H1 (cell line): ENCODE results near the gene DNAH8. TPM values are rescaled to one million over a fixed set of nuclear protein-coding genes. Genes with fewer than 3 reads are reported as not detected.

Experiments used
- CTCF ChIA-PET: fragments of 300-600 bp; sonication (Branson Sonifier 250); formaldehyde crosslinking; loops from one replicate; lab custom pipeline; 2021; ENCODE audit not compliant: partially characterized antibody; lab: Charles Lee
- POLR2A ChIA-PET: fragments of 300-600 bp; sonication (Branson Sonifier 250); formaldehyde crosslinking; loops from one replicate; lab custom pipeline; 2021; ENCODE audit warnings: inconsistent platforms; ENCODE audit not compliant: partially characterized antibody; lab: Charles Lee
- DNase-seq, 2 experiments: peaks; one replicate each; pipeline versions ENCODE4 v3.0.0 to v3.0.0-alpha.2; 2010 to 2022; ENCODE audit warnings: low spot score in 2 of 2, low read depth in 1 of 2, mixed read lengths in 1 of 2
- FAIRE-seq: peaks from 2 replicates; lab custom pipeline; 2011; peaks lifted over from hg19 to GRCh38; lab: Jason Lieb, UNC
- H2AFZ ChIP-seq: 2 replicates; pipeline ENCODE4 v1.8.1; 2012; ENCODE audit warnings: low read length, inconsistent platforms
- H2AK5ac ChIP-seq: 2 replicates; pipeline ENCODE4 v1.6.1; 2013; ENCODE audit warnings: low read depth, low read length
- H2BK120ac ChIP-seq: replicated peaks from 2 replicates; pipeline ENCODE3; 2013; ENCODE audit warnings: low read depth, low read length, inconsistent platforms
- H2BK12ac ChIP-seq: 2 replicates; pipeline ENCODE4 v1.6.1; 2013; ENCODE audit warnings: low read depth, low read length
- H2BK15ac ChIP-seq: 2 replicates; pipeline ENCODE4 v1.6.1; 2013; ENCODE audit warnings: low read length
- H2BK20ac ChIP-seq: 2 replicates; pipeline ENCODE4 v1.6.1; 2013; ENCODE audit warnings: low read length
- H2BK5ac ChIP-seq: 2 replicates; pipeline ENCODE4 v1.6.1; 2013; ENCODE audit warnings: low read depth, low read length
- H3K14ac ChIP-seq: 2 replicates; pipeline ENCODE4 v1.6.1; 2013; ENCODE audit warnings: inconsistent platforms; ENCODE audit not compliant: insufficient read length
- H3K18ac ChIP-seq: 2 replicates; pipeline ENCODE4 v1.6.1; 2013; ENCODE audit warnings: low read length; ENCODE audit errors: extremely low read depth
- H3K23ac ChIP-seq: 2 replicates; pipeline ENCODE4 v1.6.1; 2013; ENCODE audit warnings: inconsistent platforms; ENCODE audit not compliant: insufficient read length
- H3K23me2 ChIP-seq: 2 replicates; pipeline ENCODE4 v1.6.1; 2013; ENCODE audit warnings: low read depth, low read length
- H3K27ac ChIP-seq: 2 replicates; pipeline ENCODE4 v1.6.1; 2011; ENCODE audit warnings: low read depth, low read length, inconsistent platforms
- H3K27me3 ChIP-seq, 4 experiments: replicated peaks in 1 of 4; 1 replicate in 1 of 4; 2 replicates in 3 of 4; pipeline versions ENCODE4 v1.6.1 to v1.8.1; 2011 to 2013; ENCODE audit warnings: low read length in 3 of 4, mild to moderate bottlenecking in 3 of 4, inconsistent platforms in 2 of 4, mixed read lengths in 2 of 4, moderate library complexity in 1 of 4; ENCODE audit not compliant: control insufficient read depth in 3 of 4, insufficient read depth in 3 of 4; ENCODE audit errors: extremely low read depth in 1 of 4
- H3K36me3 ChIP-seq, 4 experiments: 2 replicates each; pipeline versions ENCODE4 v1.6.1 to v1.8.1; 2011 to 2013; ENCODE audit warnings: mild to moderate bottlenecking in 4 of 4, low read length in 3 of 4, moderate library complexity in 2 of 4, control low read depth in 1 of 4, inconsistent platforms in 1 of 4; ENCODE audit not compliant: insufficient read depth in 4 of 4, control insufficient read depth in 2 of 4
- H3K4ac ChIP-seq: replicated peaks from 2 replicates; pipeline ENCODE3; 2013; ENCODE audit warnings: low read length, low read depth, mixed read lengths, inconsistent platforms; ENCODE audit not compliant: insufficient read length
- H3K4me1 ChIP-seq, 4 experiments: replicated peaks in 1 of 4; 1 replicate in 1 of 4; 2 replicates in 3 of 4; pipeline versions ENCODE4 v1.6.1 to v1.8.1; 2011 to 2013; ENCODE audit warnings: low read length in 3 of 4, inconsistent platforms in 2 of 4, mixed read lengths in 1 of 4; ENCODE audit not compliant: insufficient read depth in 4 of 4, control insufficient read depth in 3 of 4
- H3K4me2 ChIP-seq, 2 experiments: 2 replicates each; pipeline versions ENCODE4 v1.6.1 to v1.8.1; 2011 to 2013; ENCODE audit warnings: low read depth in 2 of 2, low read length in 2 of 2, control low read depth in 1 of 2, inconsistent platforms in 1 of 2, mild to moderate bottlenecking in 1 of 2; ENCODE audit not compliant: insufficient read depth in 1 of 2
- H3K4me3 ChIP-seq, 4 experiments: fragments of 200-600, 300-600 bp in 1 of 4; sonication (generic), shearing (Covaris generic), sonication (Bioruptor Twin) in 1 of 4; 2 replicates each; pipeline versions ENCODE4 v1.5.1 to v1.8.1; 2011 to 2016; ENCODE audit warnings: low read length in 4 of 4, low read depth in 3 of 4, control low read depth in 2 of 4, inconsistent platforms in 2 of 4, mild to moderate bottlenecking in 2 of 4, mixed read lengths in 1 of 4, moderate library complexity in 1 of 4; ENCODE audit not compliant: insufficient read depth in 2 of 4; ENCODE audit errors: extremely low read depth in 1 of 4
- H3K56ac ChIP-seq: replicated peaks from 2 replicates; pipeline ENCODE3; 2013; ENCODE audit warnings: low read depth, mild to moderate bottlenecking, mixed read lengths, low read length, inconsistent platforms; ENCODE audit not compliant: insufficient read length
- H3K79me1 ChIP-seq: 2 replicates; pipeline ENCODE4 v1.6.1; 2013; ENCODE audit warnings: low read depth, low read length, control low read depth
- H3K79me2 ChIP-seq, 2 experiments: 2 replicates each; pipeline versions ENCODE4 v1.6.1 to v1.8.1; 2012 to 2013; ENCODE audit warnings: low read length in 2 of 2, mild to moderate bottlenecking in 2 of 2, inconsistent platforms in 1 of 2; ENCODE audit not compliant: insufficient read depth in 2 of 2, control insufficient read depth in 1 of 2
- H3K9ac ChIP-seq, 4 experiments: replicated peaks in 1 of 4; 1 replicate in 1 of 4; 2 replicates in 3 of 4; pipeline versions ENCODE4 v1.6.1 to v1.8.1; 2011 to 2013; ENCODE audit warnings: low read depth in 3 of 4, low read length in 3 of 4, control low read depth in 2 of 4, mild to moderate bottlenecking in 2 of 4, moderate library complexity in 2 of 4, inconsistent platforms in 1 of 4; ENCODE audit errors: extremely low read depth in 1 of 4
- H3K9me3 ChIP-seq, 2 experiments: 2 replicates each; pipeline versions ENCODE4 v1.6.1 to v1.8.1; 2012 to 2013; ENCODE audit warnings: mild to moderate bottlenecking in 2 of 2, moderate library complexity in 2 of 2, control low read depth in 1 of 2, inconsistent platforms in 1 of 2, low read depth in 1 of 2, low read length in 1 of 2, mixed read lengths in 1 of 2; ENCODE audit not compliant: insufficient read depth in 2 of 2
- H4K20me1 ChIP-seq, 2 experiments: replicated peaks in 1 of 2; 2 replicates each; pipeline versions ENCODE3 to v1.8.1; 2011 to 2013; ENCODE audit warnings: inconsistent platforms in 2 of 2, low read length in 2 of 2, mild to moderate bottlenecking in 1 of 2; ENCODE audit not compliant: insufficient read depth in 2 of 2, control insufficient read depth in 1 of 2
- H4K5ac ChIP-seq: 2 replicates; pipeline ENCODE4 v1.6.1; 2013; ENCODE audit warnings: low read length, low read depth, mixed read lengths, inconsistent platforms; ENCODE audit not compliant: insufficient read length
- H4K8ac ChIP-seq: 2 replicates; pipeline ENCODE4 v1.8.0; 2013; ENCODE audit warnings: mild to moderate bottlenecking, moderate library complexity, low read length, inconsistent platforms; ENCODE audit not compliant: insufficient read depth; ENCODE audit errors: extremely low read depth
- H4K91ac ChIP-seq: replicated peaks from 2 replicates; pipeline ENCODE3; 2013; ENCODE audit warnings: low read length, mixed read lengths, inconsistent platforms; ENCODE audit not compliant: insufficient read length
- CBX8 ChIP-seq: fragments of 300-800, 300-1000 bp; sonication (generic); IDR thresholded peaks from 2 replicates; pipeline ENCODE4 v1.7.1; 2016; ENCODE audit warnings: low read depth, low read length, borderline replicate concordance
- CEBPB ChIP-seq: IDR thresholded peaks from 2 replicates; pipeline ENCODE4 v1.6.1; 2012; ENCODE audit warnings: low read depth, low read length
- CHD1 ChIP-seq: IDR thresholded peaks from 2 replicates; pipeline ENCODE4 v1.6.1; 2012; ENCODE audit warnings: low read depth, low read length, improper control_type of control experiment
- CTCF ChIP-seq, 3 experiments: IDR thresholded peaks; 1 replicate in 2 of 3; 2 replicates in 1 of 3; pipeline versions ENCODE4 v1.5.1 to v1.6.1; 2011; ENCODE audit warnings: low read length in 3 of 3, mild to moderate bottlenecking in 3 of 3, inconsistent platforms in 2 of 3, low read depth in 1 of 3, moderate library complexity in 1 of 3; ENCODE audit not compliant: insufficient read depth in 1 of 3; ENCODE audit errors: control extremely low read depth in 1 of 3
- HDAC6 ChIP-seq: IDR thresholded peaks from one replicate; pipeline ENCODE4 v1.7.1; 2012; ENCODE audit warnings: low read depth, mild to moderate bottlenecking, inconsistent platforms, low read length, moderate library complexity
- MAX ChIP-seq: IDR thresholded peaks from 2 replicates; pipeline ENCODE4 v1.6.1; 2012; ENCODE audit warnings: inconsistent platforms
- POLR2AphosphoS5 ChIP-seq: IDR thresholded peaks from 2 replicates; pipeline ENCODE4 v1.6.1; 2011; ENCODE audit warnings: low read depth, low read length
- RAD21 ChIP-seq, 2 experiments: IDR thresholded peaks in 1 of 2; conservative IDR thresholded peaks in 1 of 2; 2 replicates each; pipeline ENCODE4 v1.6.1; 2011; ENCODE audit warnings: low read depth in 2 of 2, low read length in 2 of 2, improper control_type of control experiment in 1 of 2, inconsistent platforms in 1 of 2, mild to moderate bottlenecking in 1 of 2, moderate library complexity in 1 of 2
- RXRA ChIP-seq: IDR thresholded peaks from 2 replicates; pipeline ENCODE4 v1.6.1; 2011; ENCODE audit warnings: low read depth, mild to moderate bottlenecking, low read length, moderate library complexity; ENCODE audit not compliant: insufficient read depth
- SP1 ChIP-seq: IDR thresholded peaks from 2 replicates; pipeline ENCODE4 v1.6.1; 2011; ENCODE audit warnings: low read depth, low read length
- WGBS, 2 experiments: shearing (Covaris generic) in 1 of 2; methylation state at CpG; one replicate each; pipeline versions ENCODE4 v1.1.6 to v1.1.7; 2013 to 2015; ENCODE audit warnings: low lambda C conversion rate in 2 of 2, mixed read lengths in 2 of 2, inconsistent platforms in 1 of 2, low coverage in 1 of 2, missing lambda C conversion rate in 1 of 2; ENCODE audit not compliant: insufficient replicate concordance in 2 of 2, insufficient coverage in 1 of 2, insufficient read length in 1 of 2; ENCODE audit errors: extremely low coverage in 1 of 2, missing lambda C conversion rate in 1 of 2; 5-methylcytosine and 5-hydroxymethylcytosine counted together
- polyA plus RNA-seq, 7 experiments: library from polyadenylated mRNA; depleted of rRNA in 3 of 7; stranded (reverse) in 5 of 7; unstranded in 2 of 7; fragments of >200 nt in 5 of 7; fragments of 200-250 nt in 2 of 7; gene quantifications; 1 replicate in 5 of 7; 2 replicates in 1 of 7; 4 replicates in 1 of 7; pipeline versions ENCODE4 v1.2.1 to v1.2.3, GENCODE V29; 2011 to 2013; ENCODE audit warnings: missing spikeins in 2 of 7, mixed read lengths in 2 of 7
- total RNA-seq: library from RNA; stranded (reverse); fragmentation: NEBNext Ultra II Directional; extraction: Animal tissue kit (Norgen Biotek cat#: 25700); gene quantifications from 2 replicates; pipeline ENCODE4 v1.2.1, GENCODE V29; 2021

The DNAH8 gene
- total and polyA plus RNA-seq, 2 of the 8 experiments (the other 6 are each of a cell fraction or from before 2014, with no cell fraction given), result under 0.01 TPM; not detected in 1

- no peak overlapping the region for H3K4me3 ChIP-seq
- H2AFZ ChIP-seq, result no peak overlapping the region
- no peaks in the 10 kb centered on the region for H3K79me1 ChIP-seq
- H3K56ac ChIP-seq, result no peak overlapping the region
- no peak overlapping the region for H3K14ac ChIP-seq
- H3K4me2 ChIP-seq, result no peak overlapping the region
- H3K27me3 ChIP-seq, result no peaks in the 10 kb centered on the region
- no peak overlapping the region for H3K18ac ChIP-seq
- H3K23me2 ChIP-seq, result no peaks in the 10 kb centered on the region
- H2AK5ac ChIP-seq, result no peak overlapping the region
- H3K23ac ChIP-seq, result no peak overlapping the region
- WGBS, 2 experiments, result 86% methylated on average over 5 of the region's 5 CpGs; no CpG with 5 or more reads in 1 of the 2 experiments
- H4K91ac ChIP-seq, result no peak overlapping the region
- H3K4ac ChIP-seq, result no peak overlapping the region
- ChIA-PET CTCF (interaction anchor here (0.6 to 1.2 kb wide), 4 partner anchors 20 to 383 kb away, joined by 3 read pairs; no protein-coding TSS in a partner anchor), POLR2A (interaction anchor here (0.5 to 1.2 kb wide), 2 partner anchors 72 to 275 kb away, joined by 3 read pairs; partner anchors contain the start of gene GLO1)
- no peak overlapping the region for H2BK20ac ChIP-seq
- no peak overlapping the region for H2BK5ac ChIP-seq
- no peak overlapping the region for H2BK120ac ChIP-seq
- no peaks in the 10 kb centered on the region for H3K4me1 ChIP-seq
- no peak overlapping the region for H4K8ac ChIP-seq
- FAIRE-seq, result no peak
- H3K9me3 ChIP-seq, result no peaks in the 10 kb centered on the region
- no peak for DNase-seq
- no peaks in the 10 kb centered on the region for H4K20me1 ChIP-seq
- no peak overlapping the region for H3K9ac ChIP-seq
- no peak overlapping the region for H3K27ac ChIP-seq
- H2BK15ac ChIP-seq, result no peak overlapping the region
- H3K36me3 ChIP-seq, result no peaks in the 10 kb centered on the region
- no peaks in the 10 kb centered on the region for H3K79me2 ChIP-seq
- H2BK12ac ChIP-seq, result no peak overlapping the region
- H4K5ac ChIP-seq, result no peak overlapping the region
- TF ChIP-seq SP1 (no peak), CTCF (IDR thresholded peaks at IDR 0.05; ENCODE audit: control extremely low read depth in 1 of 3, insufficient read depth in 1 of 3, low read depth in 1 of 3, low read length in 3 of 3) (no peak), CHD1 (no peak), RXRA (no peak), MAX (no peak), CEBPB (no peak), HDAC6 (no peak), CBX8 (no peak), RAD21 (IDR thresholded peaks at IDR 0.05 in 1 of 2, conservative IDR thresholded peaks at IDR 0.05 in 1 of 2; ENCODE audit: low read depth in 2 of 2, low read length in 2 of 2) (no peak), POLR2AphosphoS5 (no peak)
Measured at GRCh38 chr6:38774929-38775707, 60.0 kb downstream of the DNAH8 start.
